Left lung (tissue), 10 donors: Measurements from ENCODE around the gene SYNJ2. TPM values are rescaled to one million over a fixed set of nuclear protein-coding genes. Genes with fewer than 3 reads are reported as not detected.
A peak's percentile ranks its signal among the peaks of the same experiment; 100 is the strongest.

Source experiments
- ATAC-seq: fragments of 200-7000 bp; cut with Tn5 transposase; one replicate; pipeline ENCODE4 v1.9.1; 2020; ENCODE audit warnings: moderate library complexity
- DNase-seq, 4 donors: peaks; one replicate each; pipeline ENCODE4 v3.0.0-alpha.2; 2013 to 2020
- H3K27ac ChIP-seq, 2 donors: fragments of 200-600 bp; sonication (generic) in 1 of 2; one replicate each; pipeline versions ENCODE4 v1.5.0 to v1.8.0; 2020 to 2021
- H3K27me3 ChIP-seq, 2 donors: fragments of 200-600 bp; sonication (generic) in 1 of 2; one replicate each; pipeline versions ENCODE4 v1.5.0 to v1.8.0; 2020 to 2021
- H3K36me3 ChIP-seq, 2 donors: fragments of 200-600 bp; sonication (generic) in 1 of 2; one replicate each; pipeline versions ENCODE4 v1.5.0 to v1.8.0; 2020 to 2021
- H3K4me1 ChIP-seq, 2 donors: fragments of 200-600 bp; one replicate each; pipeline ENCODE4 v1.8.0; 2021
- H3K4me3 ChIP-seq, 2 donors: fragments of 200-600 bp; sonication (generic) in 1 of 2; one replicate each; pipeline versions ENCODE4 v1.5.0 to v1.8.0; 2020 to 2021; ENCODE audit warnings: mild to moderate bottlenecking in 1 of 2
- H3K9me3 ChIP-seq, 2 donors: fragments of 200-600 bp; sonication (generic) in 1 of 2; one replicate each; pipeline versions ENCODE4 v1.5.0 to v1.8.0; 2020 to 2021
- CTCF ChIP-seq, 2 donors: fragments of 200-600 bp; sonication (generic) in 1 of 2; IDR thresholded peaks; one replicate each; pipeline versions ENCODE4 v1.5.0 to v1.8.0; 2021; ENCODE audit warnings: antibody characterized with exemption in 2 of 2
- intact Hi-C, 2 donors: fragments of 100-400 bp; cut with DNase I; formaldehyde crosslinking; loops; one replicate each; pipeline versions ENCODE4 v1.11.2 to v1.14.2; 2022
- polyA plus RNA-seq, 6 donors: library from polyadenylated mRNA; unstranded; fragments of 120-200 nt; gene quantifications; one replicate each; pipeline ENCODE4 v1.2.1, GENCODE V29; 2013; ENCODE audit not compliant: insufficient read length in 6 of 6
- total RNA-seq, 2 donors: library from RNA; stranded (reverse); fragmentation: NEBNext Ultra II Directional; extraction: Animal tissue kit (Norgen Biotek cat#: 25700); gene quantifications; one replicate each; pipeline ENCODE4 v1.2.1, GENCODE V29; 2021
- donor health status: DM: no; HTN: yes; CAD: no.
- donor health status: DM: no; HTN: no; CAD: no.

SYNJ2 gene
- total and polyA plus RNA-seq, 8 donors = 6.2 to 12.2 (median 7.5) TPM

- intact Hi-C loops = no loop called here
- H3K4me3 ChIP-seq = no peak overlapping the region
- H3K9me3 ChIP-seq = no peaks in the 10 kb centered on the region
- ATAC-seq (no peak), DNase-seq (no peak)
- H3K36me3 ChIP-seq = peaks cover 0 to 9% of the 10 kb centered on the region in 2 donors
- no peak overlapping the region for H3K27ac ChIP-seq
- H3K4me1 ChIP-seq = no peaks in the 10 kb centered on the region
- TF ChIP-seq CTCF (IDR thresholded peaks at IDR 0.05) = no peak
- H3K27me3 ChIP-seq = no peaks in the 10 kb centered on the region
Observed at GRCh38 chr6:158050955-158051354, 69.3 kb downstream of the SYNJ2 start.

GRCh38 chr6:158051968-158052367, 70.3 kb downstream of the SYNJ2 start:
- DNase-seq (no peak), ATAC-seq (no peak)
- H3K36me3 ChIP-seq = peaks cover 0 to 14% of the 10 kb centered on the region in 2 donors
- H3K4me1 ChIP-seq = peaks cover 0 to 5% of the 10 kb centered on the region in 2 donors
- no peaks in the 10 kb centered on the region for H3K9me3 ChIP-seq
- intact Hi-C loops = no loop called here
- no peak for TF ChIP-seq CTCF (IDR thresholded peaks at IDR 0.05)
- no peak overlapping the region for H3K27ac ChIP-seq
- H3K27me3 ChIP-seq = no peaks in the 10 kb centered on the region
- no peak overlapping the region for H3K4me3 ChIP-seq

GRCh38 chr6:158053377-158054313, 72.0 kb downstream of the SYNJ2 start:
- intact Hi-C loops = no loop called here
- TF ChIP-seq CTCF (IDR thresholded peaks at IDR 0.05) = no peak
- DNase-seq (no peak), ATAC-seq (no peak)
- H3K27me3 ChIP-seq = no peaks in the 10 kb centered on the region
- H3K36me3 ChIP-seq = peaks cover 0 to 10% of the 10 kb centered on the region in 2 donors
- peaks cover 10 to 21% of the 10 kb centered on the region in 2 donors for H3K4me1 ChIP-seq
- H3K27ac ChIP-seq = no peak overlapping the region
- no peak overlapping the region for H3K4me3 ChIP-seq
- H3K9me3 ChIP-seq = no peaks in the 10 kb centered on the region

GRCh38 chr6:158056355-158056754, 74.7 kb downstream of the SYNJ2 start:
- ATAC-seq (no peak), DNase-seq (no peak)
- no peaks in the 10 kb centered on the region for H3K27me3 ChIP-seq
- no peaks in the 10 kb centered on the region for H3K9me3 ChIP-seq
- intact Hi-C loops = no loop called here
- no peak for TF ChIP-seq CTCF (IDR thresholded peaks at IDR 0.05)
- no peak overlapping the region for H3K27ac ChIP-seq
- H3K4me1 ChIP-seq = peaks cover 25 to 47% of the 10 kb centered on the region in 2 donors
- no peak overlapping the region for H3K4me3 ChIP-seq
- peaks cover 0 to 5% of the 10 kb centered on the region in 2 donors for H3K36me3 ChIP-seq

- H3K9me3 ChIP-seq = no peaks in the 10 kb centered on the region
- ATAC-seq = no peak
- intact Hi-C loops = no loop called here
- H3K27ac ChIP-seq = peak overlapping the region; percentile 57 to 62
- no peak for DNase-seq
- no peak for TF ChIP-seq CTCF (IDR thresholded peaks at IDR 0.05)
- H3K4me3 ChIP-seq = no peak overlapping the region
- peaks cover 0 to 5% of the 10 kb centered on the region in 2 donors for H3K36me3 ChIP-seq
- no peaks in the 10 kb centered on the region for H3K27me3 ChIP-seq
- H3K4me1 ChIP-seq = peaks cover 25 to 47% of the 10 kb centered on the region in 2 donors
Observed at GRCh38 chr6:158056804-158057203, 75.1 kb downstream of the SYNJ2 start.
